Kidney (tissue), 14 donors: ENCODE results near the gene ETAA1. TPM values are rescaled to one million over a fixed set of nuclear protein-coding genes. Genes with fewer than 3 reads are reported as not detected.

Source experiments
- DNase-seq, 5 donors: peaks; one replicate each; pipeline ENCODE4 v3.0.0-alpha.2; 2013 to 2020
- FAIRE-seq: peaks from 2 replicates; lab custom pipeline; 2012; peaks lifted over from hg19 to GRCh38; lab: Jason Lieb, UNC
- H3K27ac ChIP-seq, 2 donors: one replicate each; pipeline ENCODE4 v1.7.0; 2013; ENCODE audit warnings: low read depth in 2 of 2, low read length in 2 of 2, inconsistent platforms in 1 of 2
- H3K27me3 ChIP-seq: one replicate; pipeline ENCODE4 v1.7.1; 2013; ENCODE audit warnings: low read length, inconsistent platforms; ENCODE audit not compliant: control insufficient read depth, insufficient read depth
- H3K36me3 ChIP-seq, 3 donors: one replicate each; pipeline versions ENCODE4 v1.7.0 to v1.7.1; 2013; ENCODE audit warnings: low read length in 3 of 3, control low read depth in 1 of 3, inconsistent platforms in 1 of 3; ENCODE audit not compliant: insufficient read depth in 3 of 3, control insufficient read depth in 2 of 3
- H3K4me1 ChIP-seq, 3 donors: one replicate each; pipeline versions ENCODE4 v1.7.0 to v1.7.1; 2013; ENCODE audit warnings: low read length in 3 of 3, inconsistent platforms in 1 of 3, low read depth in 1 of 3; ENCODE audit not compliant: control insufficient read depth in 2 of 3, insufficient read depth in 2 of 3
- H3K4me3 ChIP-seq, 3 donors: one replicate each; pipeline versions ENCODE4 v1.7.0 to v1.8.1; 2013; ENCODE audit warnings: low read length in 3 of 3, control low read depth in 1 of 3, inconsistent platforms in 1 of 3
- H3K9ac ChIP-seq, 3 donors: one replicate each; pipeline versions ENCODE4 v1.7.0 to v1.7.1; 2013; ENCODE audit warnings: low read length in 3 of 3, control low read depth in 1 of 3, inconsistent platforms in 1 of 3
- H3K9me3 ChIP-seq, 3 donors: one replicate each; pipeline versions ENCODE4 v1.7.0 to v1.7.1; 2013; ENCODE audit warnings: low read length in 3 of 3, control low read depth in 1 of 3, inconsistent platforms in 1 of 3; ENCODE audit not compliant: control insufficient read depth in 2 of 3, insufficient read depth in 1 of 3
- intact Hi-C: fragments of 100-400 bp; cut with DNase I; formaldehyde crosslinking; loops from one replicate; pipeline ENCODE4 v1.11.1; 2022
- polyA plus RNA-seq: library from polyadenylated mRNA; stranded (reverse); fragments of 350-450 nt; fragmentation: Illumina TruSeq; extraction: RNeasy Lipid Tissue Mini Kit (QIAGEN cat#74804); gene quantifications from one replicate; pipeline ENCODE4 v1.2.3, GENCODE V29; 2014; ENCODE audit warnings: low read depth, low replicate concordance; ENCODE audit not compliant: insufficient read depth
- total RNA-seq: library from RNA; stranded (reverse); fragmentation: NEBNext Ultra II Directional; extraction: Animal tissue kit (Norgen Biotek cat#: 25700); gene quantifications from one replicate; pipeline ENCODE4 v1.2.1, GENCODE V29; 2021
- TF ChIP-seq, protein P1 (sequence below): IDR thresholded peaks from 3 replicates; pipeline ENCODE4 v1.5.1; 2012; ENCODE audit warnings: mild to moderate bottlenecking, moderate library complexity, borderline replicate concordance; ENCODE audit not compliant: insufficient read depth; ENCODE audit errors: extremely low read depth
- donor health status: control.
- donor health status: control.
- donor health status: control.
- donor health status: control.
- donor health status: control.
- donor health status: DM: yes; HTN: yes; CAD: no.
- donor health status: Normal renal cell carcinoma (clear cell type).

Gene ETAA1
- total and polyA plus RNA-seq, 2 donors from 2014 or later = 7.6 to 14.7 TPM

DNA sequence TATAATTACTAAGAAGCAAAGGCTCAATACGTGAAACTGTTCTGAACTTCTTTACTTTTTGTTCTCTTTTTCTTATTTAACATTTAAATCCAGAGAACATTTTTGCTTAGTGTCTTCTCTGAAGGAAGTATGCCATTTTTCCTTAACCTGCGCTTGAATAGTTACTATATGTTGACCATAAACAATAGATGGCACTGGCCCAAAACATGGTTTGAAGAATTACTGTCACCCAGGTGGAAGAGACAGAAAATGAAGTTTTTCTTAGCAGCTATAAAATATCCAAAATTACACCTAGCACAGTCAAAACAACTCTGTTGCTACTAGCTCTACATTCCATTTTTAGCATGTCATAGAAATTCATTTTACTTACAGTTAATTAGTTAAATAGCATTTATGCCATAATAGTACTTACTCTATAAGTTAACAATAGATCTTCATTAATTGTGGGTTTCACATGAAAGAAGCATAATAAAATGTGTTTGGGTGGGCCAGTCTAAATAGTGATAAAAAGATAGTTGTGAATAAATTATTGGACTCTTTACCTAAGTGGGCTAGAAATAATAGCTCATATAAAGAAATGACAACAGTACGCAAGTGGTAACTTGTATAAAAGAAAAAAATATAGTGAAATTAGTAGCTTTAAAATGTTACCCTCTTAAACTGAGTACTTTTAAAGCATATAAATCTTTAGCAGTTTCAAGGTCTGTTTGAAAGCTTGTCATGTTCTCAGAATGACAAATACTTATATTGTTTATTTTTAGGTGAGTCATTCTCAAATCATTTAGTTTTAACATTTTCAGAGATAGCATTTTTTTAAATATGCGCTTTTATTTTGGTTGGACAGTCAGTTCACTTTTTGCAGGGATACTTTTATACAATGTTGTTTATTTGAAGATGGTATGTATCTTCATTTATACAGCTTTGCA is 3.7 kb downstream of the ETAA1 start:
- no peak overlapping the region for H3K9ac ChIP-seq
- H3K4me1 ChIP-seq = no peaks in the 10 kb centered on the region
- TF ChIP-seq, protein P1, sequence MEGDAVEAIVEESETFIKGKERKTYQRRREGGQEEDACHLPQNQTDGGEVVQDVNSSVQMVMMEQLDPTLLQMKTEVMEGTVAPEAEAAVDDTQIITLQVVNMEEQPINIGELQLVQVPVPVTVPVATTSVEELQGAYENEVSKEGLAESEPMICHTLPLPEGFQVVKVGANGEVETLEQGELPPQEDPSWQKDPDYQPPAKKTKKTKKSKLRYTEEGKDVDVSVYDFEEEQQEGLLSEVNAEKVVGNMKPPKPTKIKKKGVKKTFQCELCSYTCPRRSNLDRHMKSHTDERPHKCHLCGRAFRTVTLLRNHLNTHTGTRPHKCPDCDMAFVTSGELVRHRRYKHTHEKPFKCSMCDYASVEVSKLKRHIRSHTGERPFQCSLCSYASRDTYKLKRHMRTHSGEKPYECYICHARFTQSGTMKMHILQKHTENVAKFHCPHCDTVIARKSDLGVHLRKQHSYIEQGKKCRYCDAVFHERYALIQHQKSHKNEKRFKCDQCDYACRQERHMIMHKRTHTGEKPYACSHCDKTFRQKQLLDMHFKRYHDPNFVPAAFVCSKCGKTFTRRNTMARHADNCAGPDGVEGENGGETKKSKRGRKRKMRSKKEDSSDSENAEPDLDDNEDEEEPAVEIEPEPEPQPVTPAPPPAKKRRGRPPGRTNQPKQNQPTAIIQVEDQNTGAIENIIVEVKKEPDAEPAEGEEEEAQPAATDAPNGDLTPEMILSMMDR = no peak
- intact Hi-C loops = no loop called here
- no peaks in the 10 kb centered on the region for H3K27me3 ChIP-seq
- H3K4me3 ChIP-seq = no peak overlapping the region
- H3K36me3 ChIP-seq = peaks cover 3 to 8% (median 4%) of the 10 kb centered on the region in 3 donors
- H3K9me3 ChIP-seq = no peaks in the 10 kb centered on the region
- DNase-seq (no peak), FAIRE-seq (no peak)
- no peak overlapping the region for H3K27ac ChIP-seq

DNA sequence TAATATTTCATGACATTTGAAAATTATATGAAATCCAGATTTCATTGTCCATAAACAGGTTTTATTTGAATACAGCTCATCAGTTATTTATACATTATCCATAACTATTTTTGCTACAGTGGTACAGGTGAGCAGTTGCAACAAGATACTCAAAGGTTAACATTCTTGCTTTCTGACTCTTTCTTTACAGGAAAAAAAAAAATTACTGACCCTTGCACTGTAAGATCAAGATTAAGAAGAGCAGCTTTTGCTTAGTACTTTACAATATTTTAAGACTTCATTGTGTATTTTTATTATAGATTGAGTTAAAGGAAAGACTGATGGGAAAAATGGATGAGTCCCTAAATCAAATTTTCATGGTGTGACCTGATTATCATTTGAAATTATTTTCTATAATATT is 11.2 kb downstream of the ETAA1 start:
- no peaks in the 10 kb centered on the region for H3K27me3 ChIP-seq
- no peaks in the 10 kb centered on the region for H3K9me3 ChIP-seq
- H3K4me3 ChIP-seq = no peak overlapping the region
- intact Hi-C loops = no loop called here
- no peak overlapping the region for H3K27ac ChIP-seq
- peaks cover 4 to 16% (median 5%) of the 10 kb centered on the region in 3 donors for H3K36me3 ChIP-seq
- no peaks in the 10 kb centered on the region for H3K4me1 ChIP-seq
- FAIRE-seq (no peak), DNase-seq (no peak)
- peak overlapping the region in 1 of 3 donors; percentile 32 for H3K9ac ChIP-seq
- TF ChIP-seq, protein P1 = no peak

DNA sequence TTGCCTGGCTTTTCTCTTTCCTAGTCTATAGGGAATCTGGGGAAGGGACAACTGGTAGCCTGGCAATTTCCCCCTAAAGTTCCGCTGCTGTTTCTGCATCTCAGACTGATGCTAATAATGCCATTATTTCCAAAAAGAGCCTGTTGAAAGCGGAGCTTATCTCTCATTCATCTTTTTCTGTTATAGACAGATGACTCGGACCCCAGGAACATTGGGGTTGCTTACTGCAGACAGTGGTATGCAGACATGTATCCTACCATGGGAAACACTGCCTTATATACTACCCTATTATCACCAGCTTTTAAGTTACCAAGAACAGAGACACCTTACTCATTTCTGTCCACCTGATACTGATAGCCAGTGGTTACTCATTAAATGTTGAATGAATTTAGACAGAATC is 15.3 kb downstream of the ETAA1 start:
- FAIRE-seq = no peak
- Histone ChIP-seq H3K4me1 (no peaks in the 10 kb centered on the region), H3K36me3 (peaks cover 0 to 6% (median 2%) of the 10 kb centered on the region in 3 donors), H3K9ac (no peak overlapping the region), H3K27ac (no peak overlapping the region), H3K4me3 (no peak overlapping the region), H3K27me3 (no peaks in the 10 kb centered on the region), H3K9me3 (no peaks in the 10 kb centered on the region)
- intact Hi-C loops = no loop called here
- DNase-seq = no peak
- TF ChIP-seq, protein P1 = no peak
